ENCODE data around the gene ZNF146. TPM values are rescaled to one million over a fixed set of nuclear protein-coding genes. Genes with fewer than 3 reads are reported as not detected.
"Not testable (repeated sequence)": the region's sequence is repeated elsewhere in the genome, so short reads cannot be mapped to it uniquely, and the experiment has no call there.

The ZNF146 gene
- total RNA-seq (10 to 100 TPM; 15.0 to 35.2 (median 23.1) TPM), polyA plus RNA-seq (10 to 100 TPM in 1 of 2 donors, 1 to 10 TPM in 1; 9.3 to 18.6 TPM)

GRCh38 chr19:36214386-36215275 is at the start of gene ZNF146, which contains the start of gene ZNF565:
TSS of gene ZNF146 (plus strand) at chr19:36215106. CDS start at chr19:36236441, 21,335 bp downstream.
TSS of gene ZNF565 (minus strand) at chr19:36214665. CDS start at chr19:36201985, 12,680 bp downstream.
- Histone ChIP-seq H3K4me3 (peak within 1 kb of the TSS; percentile 52 to 72 (median 63)), H3K4me1 (peaks cover 0 to 11% (median 0%) of the 10 kb centered on the region in 3 donors), H3K9me3 (no peaks in the 10 kb centered on the region), H3K36me3 (no peaks in the 10 kb centered on the region), H3K27me3 (no peaks in the 10 kb centered on the region), H3K27ac (peak within 1 kb of the TSS; percentile 79 to 97 (median 90))
- FAIRE-seq: peak; percentile 20
- TF ChIP-seq CTCF (IDR thresholded peaks at IDR 0.05): peak in 1 of 4 donors; percentile 27
- DNase-seq: peak; percentile 96 to 99 (median 98)
- ATAC-seq: peak; percentile 95 to 98 (median 96)
- intact Hi-C loops (cut with DNase I): no loop called here
- WGBS, 2 donors: 0% methylated on average over 73 of the region's 73 CpGs

DNA sequence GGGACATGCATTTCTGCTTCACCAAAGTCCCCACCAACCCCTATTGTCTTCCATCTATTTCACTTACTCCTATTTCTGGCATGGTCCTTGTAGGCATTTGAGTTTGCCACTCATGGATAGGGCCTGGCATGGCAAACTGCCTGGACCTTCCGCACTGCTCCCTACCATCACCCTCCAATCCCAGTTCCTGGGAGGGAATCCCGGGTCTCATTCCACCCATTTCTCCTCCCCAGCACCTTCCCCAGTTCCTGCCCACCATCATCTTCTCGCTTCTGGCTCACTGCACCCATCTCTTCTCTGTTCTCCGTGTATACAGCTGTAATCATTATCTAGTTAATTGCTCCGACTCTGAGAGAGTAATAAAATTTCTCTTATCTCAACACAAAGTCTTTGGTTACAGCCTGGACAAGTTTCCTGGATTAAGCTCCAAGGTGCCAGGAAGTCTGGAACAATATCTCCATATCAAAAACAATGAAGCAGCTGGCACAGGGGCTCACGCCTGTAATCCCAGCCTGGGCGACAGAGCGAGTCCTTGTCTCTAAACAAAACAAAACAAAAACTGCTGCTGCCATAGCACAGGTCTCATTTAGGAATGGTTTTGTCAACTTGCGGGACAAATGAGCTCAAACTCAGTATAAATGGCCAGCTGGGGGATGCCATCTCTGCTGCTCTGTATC is 45.7 kb upstream of the ZNF146 start:
- H3K9me3 ChIP-seq: no peaks in the 10 kb centered on the region
- 35 to 37% methylated on average over 9 of the region's 9 CpGs for WGBS, 2 donors
- no peak overlapping the region for H3K4me3 ChIP-seq
- intact Hi-C loops (cut with DNase I): loop anchor here in 1 of 3 donors (5.0 kb wide), 1 partner anchor 42 kb away; no protein-coding TSS in a partner anchor
- peak overlapping the region in 3 of 4 donors; percentile 14 to 66 (median 65) for H3K27ac ChIP-seq
- DNase-seq (peak in 1 of 6 donors; percentile 17), ATAC-seq (peak in 3 of 4 donors; percentile 44 to 54 (median 50)), FAIRE-seq (no peak)
- H3K27me3 ChIP-seq: no peaks in the 10 kb centered on the region
- no peaks in the 10 kb centered on the region for H3K36me3 ChIP-seq
- peaks cover 0 to 5% (median 0%) of the 10 kb centered on the region in 3 donors for H3K4me1 ChIP-seq
- TF ChIP-seq CTCF (IDR thresholded peaks at IDR 0.05): no peak

GRCh38 chr19:36172852-36173251 is 42.1 kb upstream of the ZNF146 start:
- FAIRE-seq (no peak), DNase-seq (no peak)
- TF ChIP-seq CTCF (IDR thresholded peaks at IDR 0.05): no peak

GRCh38 chr19:36173846-36174245 is 41.1 kb upstream of the ZNF146 start:
- DNase-seq, FAIRE-seq, H3K27me3 ChIP-seq, H3K27ac ChIP-seq, H3K36me3 ChIP-seq, H3K9me3 ChIP-seq, ATAC-seq, H3K4me3 ChIP-seq, H3K4me1 ChIP-seq: not testable (repeated sequence)
- 66 to 72% methylated on average over 7 to 8 of the region's 8 CpGs for WGBS, 2 donors
- intact Hi-C loops (cut with DNase I): loop anchor here in 1 of 3 donors (5.0 kb wide), 1 partner anchor 47 kb away; no protein-coding TSS in a partner anchor

More at GRCh38 chr19:36172852-36173251, 42.1 kb upstream of the ZNF146 start:
- Histone ChIP-seq H3K4me3 (no peak overlapping the region), H3K36me3 (no peaks in the 10 kb centered on the region), H3K27ac (no peak overlapping the region), H3K27me3 (no peaks in the 10 kb centered on the region), H3K4me1 (peaks cover 0 to 5% (median 0%) of the 10 kb centered on the region in 3 donors), H3K9me3 (no peaks in the 10 kb centered on the region)
- intact Hi-C loops (cut with DNase I): loop anchor here in 1 of 3 donors (5.0 kb wide), 1 partner anchor 46 kb away; no protein-coding TSS in a partner anchor
- no peak for ATAC-seq
- 69 to 83% methylated on average over 5 of the region's 5 CpGs for WGBS, 2 donors

DNA sequence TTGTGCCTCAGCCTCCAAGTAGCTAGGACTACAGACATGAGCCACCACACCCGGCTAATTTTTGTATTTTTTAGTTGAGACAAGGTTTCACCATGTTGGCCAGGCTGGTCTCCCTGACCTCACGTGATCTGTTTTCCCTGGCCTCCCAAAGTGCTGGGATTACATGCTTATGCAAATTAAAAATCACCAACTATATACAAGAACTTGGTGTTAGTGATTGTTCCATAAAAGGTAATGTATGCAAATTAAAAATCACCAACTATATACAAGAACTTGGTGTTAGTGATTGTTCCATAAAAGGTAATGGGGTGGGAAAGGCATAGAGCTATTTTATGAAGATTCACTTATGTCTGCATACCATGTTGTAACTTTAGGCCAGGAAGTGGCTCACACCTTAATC is 35.8 kb upstream of the ZNF146 start:
- FAIRE-seq; H3K4me1 ChIP-seq; H3K27ac ChIP-seq; H3K9me3 ChIP-seq; H3K4me3 ChIP-seq; intact Hi-C loops (cut with DNase I); H3K27me3 ChIP-seq; ATAC-seq; H3K36me3 ChIP-seq; DNase-seq: not testable (repeated sequence)
- 36 to 65% methylated on average over 2 of the region's 2 CpGs for WGBS, 2 donors
